GM19455 (cell line): ENCODE data around the gene DIP2C.

ENCODE experiments used
- ATAC-seq: cut with Tn5 transposase; IDR thresholded peaks from one replicate; pipeline ENCODE4 v1.9.1; 2021; ENCODE audit not compliant: unreplicated experiment

DIP2C gene

GRCh38 chr10:557792-558328 is 131.6 kb downstream of the DIP2C start:
- ATAC-seq: no peak

GRCh38 chr10:556971-557637 is 132.4 kb downstream of the DIP2C start:
- no peak for ATAC-seq

- ATAC-seq: no peak
Observed at GRCh38 chr10:555682-556350, 133.7 kb downstream of the DIP2C start.

GRCh38 chr10:555281-555680 is 134.2 kb downstream of the DIP2C start:
- no peak for ATAC-seq

GRCh38 chr10:554182-554848 is 135.2 kb downstream of the DIP2C start:
- ATAC-seq: no peak

GRCh38 chr10:553233-553632 is 136.2 kb downstream of the DIP2C start:
- ATAC-seq: no peak

GRCh38 chr10:552679-553078 is 136.8 kb downstream of the DIP2C start:
- ATAC-seq: no peak

GRCh38 chr10:551373-552252 is 137.9 kb downstream of the DIP2C start:
- ATAC-seq: no peak

GRCh38 chr10:550665-551372 is 138.6 kb downstream of the DIP2C start:
- no peak for ATAC-seq

- no peak for ATAC-seq
Observed at GRCh38 chr10:549391-549790, 140.1 kb downstream of the DIP2C start.

DNA sequence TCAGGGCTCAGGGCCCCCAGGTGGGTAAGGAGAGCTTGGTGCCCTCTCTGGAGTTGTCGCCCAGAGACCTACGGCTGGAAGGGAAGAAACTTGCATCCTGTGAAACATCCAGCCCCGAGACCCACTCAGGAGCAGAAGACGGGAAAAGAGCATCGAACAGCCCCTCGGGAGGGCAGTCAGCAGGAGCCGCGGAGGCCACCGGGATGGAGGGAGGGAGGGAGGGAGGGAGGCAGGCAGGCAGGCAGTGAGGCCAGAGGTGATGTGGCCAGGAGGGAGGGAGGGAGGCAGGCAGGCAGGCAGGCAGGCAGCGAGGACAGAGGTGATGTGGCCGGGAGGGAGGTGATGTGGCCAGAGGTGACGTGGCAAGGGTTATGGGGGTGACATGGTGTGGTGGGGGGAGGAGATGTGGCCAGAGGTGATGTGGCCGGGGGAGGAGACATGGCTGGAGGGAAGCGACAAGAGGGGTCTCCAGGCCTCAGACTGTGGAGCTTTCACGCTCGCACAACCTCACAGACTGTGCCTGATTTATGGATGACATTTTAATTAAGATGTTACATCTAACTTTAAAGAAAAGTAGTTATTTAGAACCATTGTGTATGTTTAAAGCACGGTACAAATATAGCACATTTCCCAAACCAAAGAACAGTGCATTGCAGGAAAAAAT is 141.1 kb downstream of the DIP2C start:
- no peak for ATAC-seq

DNA sequence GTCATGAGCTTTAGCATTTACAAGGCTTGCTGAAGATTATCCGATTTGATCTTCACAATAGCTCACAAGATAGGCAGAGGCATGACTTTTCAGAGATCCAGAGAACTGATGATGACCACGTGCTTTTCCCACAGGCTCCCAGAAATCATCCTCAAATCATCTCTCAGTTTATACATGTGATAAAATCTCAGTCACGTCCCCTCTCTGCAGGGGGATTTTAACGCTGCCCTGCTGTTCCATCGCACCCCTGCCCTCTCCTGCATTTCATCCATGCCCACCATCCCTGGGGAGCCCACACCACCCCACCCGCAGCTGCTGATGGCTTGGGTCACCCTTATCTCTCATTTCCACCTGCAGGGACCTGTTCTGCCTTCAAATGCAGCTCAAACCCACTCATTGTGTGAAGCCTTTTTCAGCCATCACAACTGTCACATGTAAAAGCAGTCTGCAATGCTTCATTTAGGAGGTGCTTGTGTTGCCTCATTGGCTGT is 141.8 kb downstream of the DIP2C start:
- no peak for ATAC-seq

DNA sequence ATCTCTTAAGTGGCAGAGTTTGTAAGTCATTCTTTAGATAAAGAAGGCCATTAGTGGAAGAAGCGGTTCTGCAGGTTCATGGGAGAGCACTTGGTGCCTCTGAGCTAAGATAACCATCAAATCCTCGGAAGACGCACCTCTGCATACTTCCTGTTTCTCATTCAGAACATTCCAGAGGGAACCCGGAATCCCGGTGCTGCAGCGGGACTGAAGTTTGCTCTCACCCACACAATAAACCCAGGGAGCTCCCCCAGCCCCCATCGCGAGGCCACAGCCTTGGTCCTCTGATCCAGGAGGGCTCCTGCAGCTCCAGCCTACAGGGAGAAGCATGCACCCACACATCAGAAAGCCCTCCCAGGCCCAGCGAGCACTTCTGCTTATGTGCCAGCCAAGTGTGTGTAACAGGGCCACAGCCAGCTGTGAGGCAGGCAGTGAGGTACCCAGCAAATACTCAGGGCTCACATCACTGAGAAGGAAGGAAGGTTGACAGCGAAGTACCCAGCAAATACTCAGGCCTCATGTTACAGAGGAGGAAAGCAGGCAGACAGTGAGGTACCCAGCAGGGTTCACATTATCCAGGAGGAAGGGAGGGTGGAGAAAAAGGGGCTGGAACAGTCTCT is 142.4 kb downstream of the DIP2C start:
- ATAC-seq: no peak

DNA sequence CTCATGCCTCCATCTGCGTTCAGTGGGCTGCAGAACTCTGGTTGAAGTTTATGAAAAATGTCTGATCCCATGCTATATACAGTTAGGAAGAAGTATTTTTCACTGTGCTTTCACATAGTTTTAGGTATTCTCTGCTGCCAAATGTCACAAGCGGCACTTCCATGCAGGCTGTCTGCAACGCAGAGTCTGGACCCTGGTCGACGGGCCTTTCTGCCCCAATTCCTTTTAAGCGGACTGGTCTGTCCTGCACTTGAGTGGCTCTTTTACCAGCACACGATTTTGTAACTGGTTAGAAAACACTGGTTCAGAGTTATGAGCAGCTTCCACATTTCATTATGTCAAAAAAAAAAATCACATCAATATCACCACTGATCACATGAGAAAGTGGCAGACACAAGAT is 143.0 kb downstream of the DIP2C start:
- no peak for ATAC-seq

GRCh38 chr10:543862-544822 is 145.3 kb downstream of the DIP2C start:
- no peak for ATAC-seq

DNA sequence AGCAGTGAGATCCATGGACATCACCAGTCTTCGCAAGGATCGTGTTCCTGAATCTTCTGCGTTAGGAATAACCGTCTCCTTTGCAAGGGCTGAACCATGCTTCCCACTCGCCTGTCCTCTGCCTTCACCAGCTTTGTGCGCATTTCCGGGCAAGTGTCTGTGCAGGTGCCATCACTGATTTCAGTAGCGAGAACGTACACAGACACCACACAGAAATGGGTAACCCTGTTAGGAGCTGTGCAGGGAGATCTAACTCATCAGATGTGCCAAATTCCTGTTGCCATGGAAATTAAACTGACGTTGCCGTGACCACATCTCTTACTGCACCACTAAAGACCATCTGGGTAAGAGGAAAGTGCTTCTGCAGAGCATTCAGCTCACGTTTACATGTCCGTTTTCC is 146.3 kb downstream of the DIP2C start:
- ATAC-seq: no peak

DNA sequence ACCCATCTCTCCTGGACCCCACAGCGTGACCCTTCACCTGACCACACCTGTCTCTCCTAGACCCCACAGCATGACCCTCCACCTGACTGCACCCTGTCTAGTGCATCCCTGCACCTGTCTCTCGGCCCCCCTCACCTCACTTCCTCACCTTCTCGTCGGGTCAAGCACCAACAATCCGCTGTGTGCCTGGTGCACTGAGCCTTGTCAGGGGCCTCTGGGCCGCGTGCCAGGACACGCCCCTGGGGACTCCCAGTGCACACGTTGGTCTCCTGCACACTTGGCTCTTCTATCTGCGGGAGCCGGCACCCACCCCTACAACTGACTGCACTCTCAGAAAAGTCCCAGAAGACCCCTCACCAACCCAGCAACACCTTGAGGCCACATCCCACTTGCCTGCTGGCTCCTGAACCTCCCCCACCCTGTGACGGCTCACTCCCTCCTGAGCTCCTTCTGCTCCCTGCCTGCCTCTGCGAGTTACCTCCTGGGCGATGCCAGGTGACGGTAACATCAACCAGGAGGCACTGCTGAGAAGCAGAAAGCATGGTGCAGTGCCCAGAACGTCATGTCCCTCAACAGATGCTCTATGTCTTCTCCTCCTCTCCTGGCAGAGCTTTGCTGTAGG is 147.6 kb downstream of the DIP2C start:
- ATAC-seq: no peak

DNA sequence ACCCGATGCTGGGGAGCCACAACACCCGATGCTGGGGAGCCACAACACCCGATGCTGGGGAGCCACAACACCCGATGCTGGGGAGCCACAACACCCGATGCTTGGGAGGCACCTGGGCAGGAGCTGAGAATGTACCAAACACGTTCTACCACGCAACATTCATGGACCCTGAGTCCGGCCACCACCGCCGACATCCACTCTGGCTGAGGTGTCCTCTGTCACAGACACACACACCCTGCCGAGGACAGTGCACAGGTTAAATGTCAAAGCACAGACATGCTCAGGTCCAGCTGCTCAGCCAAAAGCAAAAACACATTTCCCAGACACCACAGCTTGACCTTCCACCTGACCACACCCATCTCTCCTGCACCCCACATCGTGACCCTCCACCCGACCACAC is 148.4 kb downstream of the DIP2C start:
- ATAC-seq: no peak
